ENCODE measurements around the gene ADGRV1.
"Not testable (repeated sequence)": the region's sequence is repeated elsewhere in the genome, so short reads cannot be mapped to it uniquely, and the experiment has no call there.

Gene ADGRV1

GRCh38 chr5:91049112-91049511 lies 490.5 kb downstream of the ADGRV1 start:
- no peak for DNase-seq

- DNase-seq: no peak
Observed at GRCh38 chr5:91049800-91050199, 491.2 kb downstream of the ADGRV1 start.

DNA sequence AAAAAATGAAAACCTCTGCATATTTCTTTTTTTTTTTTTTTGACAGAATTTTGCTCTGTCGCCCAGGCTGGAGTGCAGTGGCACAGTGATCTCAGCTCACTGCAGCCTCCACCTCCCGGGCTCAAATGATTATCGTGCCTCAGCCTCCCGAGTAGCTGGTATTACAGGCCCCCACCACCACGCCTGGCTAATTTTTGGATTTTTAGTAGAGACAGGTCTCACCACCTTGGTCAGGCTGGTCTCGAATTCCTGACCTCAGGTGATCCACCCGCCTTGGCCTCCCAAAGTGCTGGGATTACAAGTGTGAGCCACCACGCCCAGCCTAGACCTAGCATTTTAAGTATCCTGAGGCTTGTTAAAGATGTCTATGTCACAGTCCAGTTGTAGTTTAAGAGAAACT lies 493.8 kb downstream of the ADGRV1 start:
- DNase-seq: not testable (repeated sequence)

- no peak for DNase-seq
Observed at GRCh38 chr5:91052977-91053740, 494.6 kb downstream of the ADGRV1 start.

DNA sequence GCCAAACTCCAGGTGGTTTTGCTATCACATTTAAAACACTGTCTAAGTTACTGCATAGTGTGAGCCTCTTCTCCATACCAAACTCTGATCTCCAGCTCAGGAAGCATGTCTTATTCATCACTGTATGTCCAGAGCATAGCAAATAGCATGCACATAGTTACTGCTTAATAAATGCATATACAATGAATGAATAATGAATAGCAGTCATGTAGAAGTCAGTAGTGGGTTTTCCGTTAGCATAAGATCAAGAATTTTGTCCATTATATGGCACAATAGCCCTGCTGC lies 495.1 kb downstream of the ADGRV1 start:
- DNase-seq: no peak

DNA sequence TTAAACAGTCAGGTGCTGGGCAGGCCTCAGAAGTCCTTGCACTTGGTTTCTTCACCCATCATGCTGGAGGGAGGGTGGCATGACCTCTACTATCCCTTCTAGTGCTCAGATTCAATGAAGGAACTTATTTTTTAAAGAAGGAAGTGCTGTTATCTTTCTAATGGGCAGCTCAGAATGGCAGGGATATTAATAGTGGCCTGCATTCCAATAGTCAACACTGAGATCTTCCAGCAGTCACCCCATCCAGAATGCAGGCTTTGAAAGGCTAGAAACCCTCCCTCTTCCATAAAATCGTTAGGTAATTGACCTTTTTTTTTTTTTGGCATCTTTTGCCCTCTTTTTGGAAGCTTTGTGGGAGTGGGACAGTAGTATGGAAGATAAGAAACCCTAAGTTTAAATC lies 499.6 kb downstream of the ADGRV1 start:
- DNase-seq: no peak

- no peak for DNase-seq
Observed at GRCh38 chr5:91058575-91058974, 500.0 kb downstream of the ADGRV1 start.

DNA sequence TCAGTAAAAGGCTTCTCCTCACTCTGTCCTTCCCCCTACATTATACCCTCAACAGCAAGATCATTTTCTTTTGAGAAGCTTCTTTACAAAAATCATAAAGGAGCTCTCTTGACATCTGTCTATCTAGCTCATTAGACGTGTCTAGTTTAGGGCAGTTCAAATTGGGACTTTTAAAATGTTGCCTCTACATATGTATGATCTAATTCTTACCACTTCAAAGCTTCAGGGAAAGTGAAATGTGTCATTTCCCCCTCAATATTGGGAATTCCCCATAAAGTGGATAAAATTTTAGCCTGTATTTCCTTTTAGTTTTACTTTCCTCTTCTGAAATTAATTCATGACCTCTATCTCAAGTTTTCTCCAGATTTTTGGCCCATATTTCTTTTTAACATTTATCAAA lies 500.8 kb downstream of the ADGRV1 start:
- no peak for DNase-seq

GRCh38 chr5:91061094-91061493 lies 502.5 kb downstream of the ADGRV1 start:
- no peak for DNase-seq

- DNase-seq: no peak
Observed at GRCh38 chr5:91061946-91062562, 503.5 kb downstream of the ADGRV1 start.

DNA sequence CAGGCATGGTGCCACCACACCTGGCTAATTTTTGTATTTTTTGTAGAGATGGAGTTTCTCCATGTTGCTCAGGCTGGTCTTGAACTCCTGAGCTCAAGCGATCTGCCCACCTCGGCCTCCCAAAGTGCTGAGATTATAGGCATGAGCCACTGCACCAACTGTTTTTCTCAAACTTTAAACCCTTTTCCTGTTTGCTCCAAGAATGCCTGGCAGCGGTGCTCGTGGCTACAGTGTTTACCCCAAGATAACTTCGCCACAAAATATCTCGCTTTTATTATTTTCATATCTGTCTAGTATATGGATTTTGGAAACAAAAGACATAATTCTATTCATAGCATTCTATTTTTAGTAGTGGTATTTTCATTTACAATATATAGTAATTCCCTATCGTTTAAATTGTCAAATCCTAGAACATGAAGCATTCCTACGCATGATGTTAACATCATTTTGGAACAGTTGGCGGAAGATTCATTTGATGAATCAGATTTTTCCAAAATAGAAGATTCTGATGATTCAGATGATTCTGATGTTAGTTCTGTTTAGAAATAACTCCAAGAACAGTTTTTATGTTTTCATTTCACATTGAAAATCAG lies 504.6 kb downstream of the ADGRV1 start:
- DNase-seq: not testable (repeated sequence)

DNA sequence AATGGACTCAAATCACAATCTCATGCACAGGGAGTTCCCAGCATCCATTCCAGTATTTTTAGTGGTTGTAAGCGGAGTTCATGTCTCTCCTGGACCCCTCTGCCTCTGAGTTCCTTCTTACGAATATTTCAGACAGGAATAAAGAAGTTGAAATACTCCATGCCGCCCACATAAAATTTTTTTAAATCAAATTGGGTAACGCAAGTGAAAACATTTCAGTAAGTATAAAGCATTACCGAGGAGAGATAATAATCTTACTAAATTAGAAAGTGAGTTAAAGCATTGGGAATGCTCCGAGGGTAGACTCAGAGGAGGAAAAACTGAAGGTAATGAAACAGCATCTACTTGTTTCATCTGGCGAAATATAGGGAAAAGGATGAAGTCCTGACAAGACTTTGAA lies 506.9 kb downstream of the ADGRV1 start:
- DNase-seq: no peak

DNA sequence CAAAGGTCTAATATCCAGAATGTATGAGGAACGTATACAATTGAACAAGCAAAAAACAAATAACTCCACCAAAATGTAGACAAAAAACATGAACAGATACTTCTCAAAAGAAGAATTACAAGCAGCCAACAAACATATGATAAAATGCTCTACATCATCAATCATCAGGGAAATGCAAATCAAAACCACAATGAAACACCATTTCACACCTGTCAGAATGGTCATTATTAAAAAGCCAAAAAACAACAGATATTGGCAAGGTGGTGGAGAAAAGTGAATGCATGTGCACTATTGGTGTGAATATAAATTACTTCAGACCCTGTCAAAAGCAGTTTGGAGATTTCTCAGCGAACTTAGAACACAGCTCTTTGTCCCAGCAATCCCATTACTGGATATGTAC lies 510.8 kb downstream of the ADGRV1 start:
- DNase-seq: no peak

GRCh38 chr5:91070761-91071550 lies 512.4 kb downstream of the ADGRV1 start:
- no peak for DNase-seq

- no peak for DNase-seq
Observed at GRCh38 chr5:91072881-91073280, 514.3 kb downstream of the ADGRV1 start.

DNA sequence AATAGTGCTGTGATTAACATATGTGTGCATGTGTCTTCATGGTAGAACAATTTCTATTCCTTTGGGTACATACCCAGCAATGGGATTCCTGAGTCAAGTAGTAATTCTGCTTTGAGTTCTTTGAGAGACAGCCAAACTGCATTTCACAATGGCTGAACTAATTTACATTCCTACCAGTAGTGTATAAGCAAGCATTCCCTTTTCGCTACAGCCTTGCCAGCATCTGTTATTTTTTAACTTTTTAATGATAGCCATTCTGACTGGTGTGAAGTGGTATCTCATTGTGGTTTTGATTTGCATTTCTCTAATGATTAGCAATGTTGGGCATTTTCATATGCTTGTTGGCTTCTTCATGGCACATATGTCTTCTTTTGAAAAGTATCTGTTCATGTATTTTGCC lies 516.0 kb downstream of the ADGRV1 start:
- no peak for DNase-seq

GRCh38 chr5:91076138-91076537 lies 517.5 kb downstream of the ADGRV1 start:
- DNase-seq: no peak

DNA sequence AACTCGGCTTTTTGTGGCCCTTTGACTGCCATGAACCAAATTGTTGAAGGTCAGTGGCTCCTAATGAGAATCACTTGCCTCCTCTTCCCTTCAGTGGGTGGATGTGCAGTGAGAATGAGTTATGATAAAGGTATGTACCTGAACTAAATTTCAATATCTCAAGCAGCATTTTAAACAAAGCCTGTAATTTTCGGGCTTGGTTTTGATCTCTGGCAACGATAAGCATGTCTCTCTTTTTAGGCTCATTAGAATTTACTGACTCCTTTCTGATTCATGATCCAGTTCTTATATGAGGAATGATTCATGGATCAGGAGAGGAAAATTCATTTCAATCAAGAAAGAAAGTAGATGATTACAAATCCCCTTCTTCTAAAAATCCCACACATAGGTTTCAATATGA lies 519.0 kb downstream of the ADGRV1 start:
- DNase-seq: no peak

- no peak for DNase-seq
Observed at GRCh38 chr5:91079037-91079436, 520.4 kb downstream of the ADGRV1 start.

GRCh38 chr5:91089758-91090157 lies 531.2 kb downstream of the ADGRV1 start:
- no peak for DNase-seq

DNA sequence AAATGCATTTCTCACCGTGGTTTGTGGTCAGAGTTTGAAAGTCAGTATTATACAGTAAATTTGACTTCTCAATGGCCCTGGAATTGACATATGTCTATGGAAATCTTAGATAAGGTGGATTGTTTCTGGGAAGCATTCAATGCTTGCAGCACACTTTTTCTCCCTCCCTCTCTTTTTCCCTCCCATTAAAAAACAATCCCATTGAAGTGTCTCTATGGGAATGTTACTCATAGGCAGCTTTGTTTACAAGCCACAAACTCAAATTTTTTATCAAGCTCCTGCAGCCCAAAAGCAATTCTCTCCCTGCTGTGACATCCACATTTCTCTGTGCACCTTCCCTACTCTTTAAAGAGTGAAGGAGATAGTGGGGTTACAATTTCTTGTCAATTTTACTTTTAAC lies 532.4 kb downstream of the ADGRV1 start:
- DNase-seq: no peak

GRCh38 chr5:91091471-91092234 lies 533.1 kb downstream of the ADGRV1 start:
- DNase-seq: no peak

All from hematopoietic multipotent progenitor cell treated with erythropoietin and hydrocortisone succinate and interleukin-3 and kit ligand, for 8 days (in vitro differentiated cells).